Omental fat pad (tissue), 4 donors: Measurements from ENCODE around the gene GNGT1. TPM values are rescaled to one million over a fixed set of nuclear protein-coding genes. Genes with fewer than 3 reads are reported as not detected.

Experiments used
- ATAC-seq: fragments of 150-250 bp; one replicate; pipeline ENCODE4 v1.9.1; 2016; ENCODE audit warnings: mild to moderate bottlenecking, moderate library complexity; ENCODE audit not compliant: low FRiP score
- DNase-seq: peaks from one replicate; pipeline ENCODE4 v3.0.0-alpha.2; 2019; ENCODE audit warnings: low spot score
- small RNA-seq: library from RNA; depleted of rRNA; stranded (forward); fragments of <200 nt; gene quantifications from one replicate; pipeline ENCODE3, GENCODE V24; 2016
- total RNA-seq, 4 donors: library from RNA; depleted of rRNA; stranded (reverse); fragments of >200 nt; gene quantifications; one replicate each; pipeline ENCODE4 v1.1.0, GENCODE V29; 2016
- TF ChIP-seq, protein P1 (sequence below), 3 donors: fragments of 450-650 bp; IDR thresholded peaks; one replicate each; pipeline ENCODE4 v1.5.1; 2016 to 2017; ENCODE audit warnings: antibody characterized with exemption in 3 of 3, mild to moderate bottlenecking in 3 of 3, moderate library complexity in 2 of 3

GNGT1 gene
- total RNA-seq, 4 donors from 2014 or later: not detected

DNA sequence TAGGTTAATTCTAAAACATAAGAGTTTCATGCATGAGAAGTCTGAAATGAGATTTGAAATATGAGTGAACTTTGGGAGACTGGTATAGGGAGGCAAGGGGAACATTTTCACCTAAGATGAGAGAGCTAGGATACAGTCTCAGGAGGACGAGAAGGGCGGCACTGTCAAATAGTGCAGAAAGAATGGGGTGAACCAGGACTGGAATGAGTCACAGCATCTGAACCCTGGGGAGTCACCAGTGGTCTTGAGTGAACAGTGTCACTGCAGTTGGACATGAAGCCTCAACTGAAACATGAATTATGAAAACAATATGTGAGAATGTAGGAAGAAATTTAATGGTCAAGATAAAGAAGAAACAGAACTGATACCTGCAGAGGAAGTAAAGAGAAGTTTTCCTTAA lies 48.9 kb downstream of the GNGT1 start:
- no peak for ATAC-seq
- no peak for DNase-seq
- TF ChIP-seq, protein P1, sequence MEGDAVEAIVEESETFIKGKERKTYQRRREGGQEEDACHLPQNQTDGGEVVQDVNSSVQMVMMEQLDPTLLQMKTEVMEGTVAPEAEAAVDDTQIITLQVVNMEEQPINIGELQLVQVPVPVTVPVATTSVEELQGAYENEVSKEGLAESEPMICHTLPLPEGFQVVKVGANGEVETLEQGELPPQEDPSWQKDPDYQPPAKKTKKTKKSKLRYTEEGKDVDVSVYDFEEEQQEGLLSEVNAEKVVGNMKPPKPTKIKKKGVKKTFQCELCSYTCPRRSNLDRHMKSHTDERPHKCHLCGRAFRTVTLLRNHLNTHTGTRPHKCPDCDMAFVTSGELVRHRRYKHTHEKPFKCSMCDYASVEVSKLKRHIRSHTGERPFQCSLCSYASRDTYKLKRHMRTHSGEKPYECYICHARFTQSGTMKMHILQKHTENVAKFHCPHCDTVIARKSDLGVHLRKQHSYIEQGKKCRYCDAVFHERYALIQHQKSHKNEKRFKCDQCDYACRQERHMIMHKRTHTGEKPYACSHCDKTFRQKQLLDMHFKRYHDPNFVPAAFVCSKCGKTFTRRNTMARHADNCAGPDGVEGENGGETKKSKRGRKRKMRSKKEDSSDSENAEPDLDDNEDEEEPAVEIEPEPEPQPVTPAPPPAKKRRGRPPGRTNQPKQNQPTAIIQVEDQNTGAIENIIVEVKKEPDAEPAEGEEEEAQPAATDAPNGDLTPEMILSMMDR (IDR thresholded peaks at IDR 0.05): no peak

GRCh38 chr7:93957767-93958166 lies 51.4 kb downstream of the GNGT1 start:
- TF ChIP-seq, protein P1 (IDR thresholded peaks at IDR 0.05): no peak
- DNase-seq (no peak), ATAC-seq (no peak)

DNA sequence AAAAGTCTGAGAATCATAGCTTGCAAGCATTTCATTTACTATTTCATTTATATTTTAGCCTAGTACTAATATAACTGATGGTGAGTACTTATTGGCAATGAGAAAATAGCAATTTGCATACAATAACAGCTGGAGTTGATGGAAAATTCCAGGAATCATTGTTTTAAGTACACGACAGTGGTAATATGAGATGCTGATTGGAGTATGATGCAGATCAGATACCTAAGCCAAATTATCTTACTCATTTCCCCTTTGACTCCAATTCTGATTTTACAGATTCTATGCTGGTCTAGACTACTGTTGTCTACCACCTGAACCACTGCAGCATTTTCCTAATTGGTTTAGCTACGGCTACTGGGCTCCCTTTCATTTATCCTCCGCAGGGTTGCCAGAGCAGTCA lies 51.8 kb downstream of the GNGT1 start:
- TF ChIP-seq, protein P1 (IDR thresholded peaks at IDR 0.05): no peak
- DNase-seq (no peak), ATAC-seq (no peak)

DNA sequence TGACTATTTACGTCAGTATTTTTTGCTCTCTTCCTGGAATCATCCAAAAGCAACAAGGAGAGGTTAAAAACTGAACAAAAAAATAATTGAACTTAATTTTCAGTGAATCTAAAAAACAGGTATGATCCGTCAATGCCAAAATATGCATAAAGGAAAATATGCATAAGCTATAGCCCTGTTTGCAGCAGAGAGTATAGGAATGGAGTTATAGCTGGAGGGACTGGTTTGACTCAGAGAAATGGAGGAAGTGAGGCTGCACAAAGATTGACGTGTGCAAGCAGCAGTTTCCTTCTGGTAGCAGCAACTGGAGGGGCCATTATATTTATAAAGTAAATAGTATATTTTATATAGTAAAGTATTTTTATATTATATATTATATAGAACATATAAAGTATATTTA lies 52.3 kb downstream of the GNGT1 start:
- TF ChIP-seq, protein P1 (IDR thresholded peaks at IDR 0.05): no peak
- ATAC-seq (no peak), DNase-seq (no peak)

Small RNAs within 50 kb of the gene (small RNA-seq; reads per million reads assigned to genes)
- gene AC002076.2: not detected

Other genes starting within 250 kb of the GNGT1 start
- 100 to 1,000 TPM in 2 of 4 donors, 10 to 100 TPM in 2; 16.2 to 181 (median 81.7) TPM for gene TFPI2, start 15.8 kb upstream of the GNGT1 start, total RNA-seq
- 100 to 1,000 TPM in 1 of 4 donors, 10 to 100 TPM in 3; 23.9 to 106 (median 40.9) TPM for gene GNG11, start 15.2 kb downstream of the GNGT1 start, total RNA-seq
- 10 to 100 TPM in 3 of 4 donors, 1 to 10 TPM in 1; 7.6 to 26.0 (median 22.4) TPM for gene BET1, start 97.8 kb downstream of the GNGT1 start, total RNA-seq